GM23248 (cell line): ENCODE results near the gene TRIM54. TPM values are rescaled to one million over a fixed set of nuclear protein-coding genes. Genes with fewer than 3 reads are reported as not detected.

Source experiments
- DNase-seq: peaks from one replicate; pipeline ENCODE4 v3.0.0-alpha.2; 2015
- H2AFZ ChIP-seq: fragments of 200-600 bp; sonication (generic); 2 replicates; pipeline ENCODE4 v1.6.1; 2016; ENCODE audit warnings: antibody characterized with exemption
- H3F3A ChIP-seq: fragments of 200-600 bp; sonication (generic); 2 replicates; pipeline ENCODE4 v1.6.1; 2016; ENCODE audit warnings: mild to moderate bottlenecking, antibody characterized with exemption, mixed run types; ENCODE audit not compliant: insufficient read depth
- H3K27ac ChIP-seq: fragments of 200-600 bp; sonication (generic); 2 replicates; pipeline ENCODE4 v1.5.1; 2016; ENCODE audit warnings: mild to moderate bottlenecking
- H3K27me3 ChIP-seq: fragments of 200-600 bp; sonication (generic); replicated peaks from 2 replicates; pipeline ENCODE4 v1.6.1; 2016; ENCODE audit warnings: mild to moderate bottlenecking; ENCODE audit not compliant: insufficient read depth
- H3K36me3 ChIP-seq: fragments of 200-600 bp; sonication (generic); 2 replicates; pipeline ENCODE4 v1.6.1; 2016; ENCODE audit warnings: low read depth, mild to moderate bottlenecking
- H3K4me1 ChIP-seq: fragments of 200-600 bp; sonication (generic); 2 replicates; pipeline ENCODE4 v1.6.1; 2016; ENCODE audit warnings: mild to moderate bottlenecking; ENCODE audit not compliant: insufficient read depth
- H3K4me2 ChIP-seq: fragments of 200-600 bp; sonication (generic); one replicate; pipeline ENCODE4 v1.6.1; 2016; ENCODE audit warnings: mild to moderate bottlenecking; ENCODE audit not compliant: unreplicated experiment
- H3K4me3 ChIP-seq: fragments of 200-600 bp; sonication (generic); 2 replicates; pipeline ENCODE4 v1.5.1; 2016; ENCODE audit warnings: mild to moderate bottlenecking
- H3K79me2 ChIP-seq: fragments of 200-600 bp; sonication (generic); 2 replicates; pipeline ENCODE4 v1.6.1; 2016; ENCODE audit warnings: mild to moderate bottlenecking; ENCODE audit not compliant: insufficient read depth
- H3K9ac ChIP-seq: fragments of 200-600 bp; sonication (generic); 2 replicates; pipeline ENCODE4 v1.6.1; 2016; ENCODE audit warnings: mild to moderate bottlenecking
- H3K9me2 ChIP-seq: fragments of 200-600 bp; sonication (generic); 2 replicates; pipeline ENCODE4 v1.6.1; 2016; ENCODE audit warnings: mixed run types, mild to moderate bottlenecking, moderate library complexity; ENCODE audit not compliant: insufficient read depth
- H3K9me3 ChIP-seq: fragments of 200-600 bp; sonication (generic); one replicate; pipeline ENCODE4 v1.6.1; 2017; ENCODE audit warnings: low read depth
- H4K20me1 ChIP-seq: fragments of 200-600 bp; sonication (generic); 2 replicates; pipeline ENCODE4 v1.6.0; 2016; ENCODE audit not compliant: insufficient read depth
- EZH2 ChIP-seq: fragments of 200-600 bp; sonication (generic); IDR thresholded peaks from 2 replicates; pipeline ENCODE4 v1.6.1; 2018; ENCODE audit warnings: antibody characterized with exemption, mild to moderate bottlenecking; ENCODE audit not compliant: insufficient read depth, poor library complexity, severe bottlenecking
- EZH2phosphoT487 ChIP-seq: fragments of 200-600 bp; sonication (generic); IDR thresholded peaks from 2 replicates; pipeline ENCODE4 v1.6.1; 2018; ENCODE audit warnings: antibody characterized with exemption, moderate library complexity, mild to moderate bottlenecking, low read depth; ENCODE audit not compliant: insufficient read depth
- WGBS, 2 experiments: methylation state at CpG; one replicate each; pipeline ENCODE4 v1.1.6; 2015 to 2017; ENCODE audit warnings: low lambda C conversion rate in 2 of 2, low coverage in 1 of 2; ENCODE audit errors: missing lambda C conversion rate in 2 of 2; 5-methylcytosine and 5-hydroxymethylcytosine counted together
- in situ Hi-C: fragments of 300-500 bp; cut with MboI; formaldehyde crosslinking; loops from 2 replicates; pipeline ENCODE4 v1.15.0; 2020
- polyA plus RNA-seq: library from polyadenylated mRNA; unstranded; fragments of >200 nt; fragmentation: Nextera tagmentation; extraction: Ambion mirVana; gene quantifications from 2 replicates; pipeline ENCODE4 v1.2.1, GENCODE V29; 2016
- total RNA-seq: library from RNA; depleted of rRNA; stranded (reverse); fragments of >200 nt; shearing (Covaris generic); gene quantifications from 2 replicates; pipeline ENCODE4 v1.2.3, GENCODE V29; 2014

The TRIM54 gene
- total and polyA plus RNA-seq, 2 experiments from 2014 or later, result not detected

DNA sequence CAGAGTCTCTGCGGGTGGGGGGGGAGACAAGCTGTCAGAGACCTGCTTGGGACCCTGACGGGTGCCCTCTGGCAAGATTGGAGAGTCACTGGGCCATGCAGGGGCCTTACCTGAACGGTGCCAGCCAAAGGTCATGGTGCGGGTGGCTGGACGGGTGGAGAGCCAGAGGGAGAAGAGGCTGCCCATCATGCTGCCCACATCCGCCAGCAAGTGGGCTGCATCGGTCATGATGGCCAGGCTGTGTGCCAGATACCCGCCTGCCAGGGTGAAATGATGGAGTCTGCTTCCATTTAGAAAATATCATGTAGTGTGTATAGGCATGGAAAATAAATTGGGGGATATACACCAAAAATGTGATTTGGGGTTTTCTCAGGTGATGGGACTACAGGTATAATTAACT lies 24.2 kb upstream of the TRIM54 start:
- peaks cover 10% of the 10 kb centered on the region for H3K4me1 ChIP-seq
- no peak overlapping the region for H3K4me2 ChIP-seq
- no peak overlapping the region for H3K9ac ChIP-seq
- in situ Hi-C loops, result no loop called here
- peaks cover 37% of the 10 kb centered on the region for H3K27me3 ChIP-seq
- no peaks in the 10 kb centered on the region for H3K9me2 ChIP-seq
- H2AFZ ChIP-seq, result no peak overlapping the region
- no peak overlapping the region for H3K27ac ChIP-seq
- no peak for DNase-seq
- TF ChIP-seq EZH2 (no peak), EZH2phosphoT487 (no peak)
- peaks cover 7% of the 10 kb centered on the region; the same call in 1 of the 2 replicates for H3F3A ChIP-seq
- no peak overlapping the region for H3K4me3 ChIP-seq
- H3K36me3 ChIP-seq, result no peaks in the 10 kb centered on the region
- WGBS, 2 experiments, result 59 to 72% methylated on average over 7 to 8 of the region's 8 CpGs
- no peaks in the 10 kb centered on the region for H4K20me1 ChIP-seq
- no peaks in the 10 kb centered on the region for H3K79me2 ChIP-seq
- H3K9me3 ChIP-seq, result no peaks in the 10 kb centered on the region

DNA sequence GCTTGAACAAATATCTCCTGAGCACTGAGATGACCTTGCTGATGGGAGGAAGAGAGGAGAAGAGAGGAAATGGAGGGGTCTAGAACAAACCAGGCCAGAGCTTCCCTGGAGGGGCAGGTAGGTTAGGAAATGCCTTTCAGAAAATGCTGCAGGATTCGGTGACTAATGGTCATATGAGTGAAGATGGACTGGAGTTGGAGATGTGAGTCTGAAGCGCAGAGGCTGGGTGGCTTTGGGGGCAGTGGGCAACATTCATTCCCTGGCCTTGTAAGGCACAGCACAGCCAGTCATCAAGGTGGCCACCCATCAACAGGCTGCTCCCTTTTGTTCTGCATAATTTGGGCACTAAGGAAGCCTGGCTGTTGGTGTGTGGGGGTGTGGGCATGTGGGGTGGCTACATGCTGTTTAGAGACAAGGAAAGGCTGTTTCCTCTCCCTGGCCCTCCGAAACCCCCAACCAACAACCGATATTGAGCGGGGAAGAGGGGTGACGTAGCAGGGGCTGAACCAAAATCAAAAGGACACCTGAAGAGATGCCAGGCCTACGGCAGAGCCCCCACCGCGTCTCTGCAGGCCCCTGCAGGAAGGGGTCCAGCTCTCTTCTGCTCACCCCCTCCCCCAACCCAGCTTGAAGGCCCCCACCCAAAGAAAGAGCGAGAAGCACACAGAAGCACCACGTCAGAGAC lies 20.8 kb upstream of the TRIM54 start:
- no peaks in the 10 kb centered on the region for H3K79me2 ChIP-seq
- H2AFZ ChIP-seq, result no peak overlapping the region
- DNase-seq, result no peak
- H3K4me2 ChIP-seq, result no peak overlapping the region
- no peaks in the 10 kb centered on the region for H3K9me3 ChIP-seq
- peaks cover 70% of the 10 kb centered on the region for H3K27me3 ChIP-seq
- no peaks in the 10 kb centered on the region for H3K4me1 ChIP-seq
- no peak overlapping the region for H3K4me3 ChIP-seq
- no peaks in the 10 kb centered on the region for H3F3A ChIP-seq
- 28 to 30% methylated on average over 11 of the region's 11 CpGs for WGBS, 2 experiments
- TF ChIP-seq EZH2phosphoT487 (no peak), EZH2 (peak; percentile 90)
- H3K9me2 ChIP-seq, result no peaks in the 10 kb centered on the region
- no peak overlapping the region for H3K9ac ChIP-seq
- no peaks in the 10 kb centered on the region for H3K36me3 ChIP-seq
- no peak overlapping the region for H3K27ac ChIP-seq
- H4K20me1 ChIP-seq, result no peaks in the 10 kb centered on the region
- in situ Hi-C loops, result no loop called here

DNA sequence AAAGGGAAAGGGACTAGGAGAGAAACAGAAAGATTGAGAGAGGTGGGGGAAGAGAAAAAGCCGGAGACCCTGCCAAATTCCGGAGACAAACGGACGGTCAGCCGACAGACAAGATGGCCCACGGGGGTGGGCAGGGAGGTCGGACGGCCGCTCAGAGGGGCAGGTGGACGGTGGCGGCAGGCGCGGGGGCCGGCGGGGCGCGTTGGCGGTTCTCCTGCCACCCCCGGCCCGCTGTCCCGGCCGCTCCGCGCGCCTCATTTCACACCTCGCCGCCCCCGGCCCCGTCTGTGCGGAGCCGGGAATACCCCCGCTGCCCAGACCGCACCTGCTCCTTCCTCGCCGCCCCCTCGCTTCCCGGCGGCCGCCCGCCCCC lies 20.3 kb upstream of the TRIM54 start:
- no peaks in the 10 kb centered on the region for H3K4me1 ChIP-seq
- no peaks in the 10 kb centered on the region for H3K79me2 ChIP-seq
- no peaks in the 10 kb centered on the region for H3K9me2 ChIP-seq
- H3K36me3 ChIP-seq, result no peaks in the 10 kb centered on the region
- WGBS, 2 experiments, result 2 to 5% methylated on average over 7 to 10 of the region's 40 CpGs
- in situ Hi-C loops, result no loop called here
- TF ChIP-seq EZH2phosphoT487 (no peak), EZH2 (no peak)
- H3F3A ChIP-seq, result no peaks in the 10 kb centered on the region
- no peak overlapping the region for H3K9ac ChIP-seq
- H3K4me2 ChIP-seq, result no peak overlapping the region
- peaks cover 72% of the 10 kb centered on the region for H3K27me3 ChIP-seq
- H3K4me3 ChIP-seq, result no peak overlapping the region
- H4K20me1 ChIP-seq, result no peaks in the 10 kb centered on the region
- no peak overlapping the region for H2AFZ ChIP-seq
- no peak for DNase-seq
- H3K27ac ChIP-seq, result no peak overlapping the region
- no peaks in the 10 kb centered on the region for H3K9me3 ChIP-seq

DNA sequence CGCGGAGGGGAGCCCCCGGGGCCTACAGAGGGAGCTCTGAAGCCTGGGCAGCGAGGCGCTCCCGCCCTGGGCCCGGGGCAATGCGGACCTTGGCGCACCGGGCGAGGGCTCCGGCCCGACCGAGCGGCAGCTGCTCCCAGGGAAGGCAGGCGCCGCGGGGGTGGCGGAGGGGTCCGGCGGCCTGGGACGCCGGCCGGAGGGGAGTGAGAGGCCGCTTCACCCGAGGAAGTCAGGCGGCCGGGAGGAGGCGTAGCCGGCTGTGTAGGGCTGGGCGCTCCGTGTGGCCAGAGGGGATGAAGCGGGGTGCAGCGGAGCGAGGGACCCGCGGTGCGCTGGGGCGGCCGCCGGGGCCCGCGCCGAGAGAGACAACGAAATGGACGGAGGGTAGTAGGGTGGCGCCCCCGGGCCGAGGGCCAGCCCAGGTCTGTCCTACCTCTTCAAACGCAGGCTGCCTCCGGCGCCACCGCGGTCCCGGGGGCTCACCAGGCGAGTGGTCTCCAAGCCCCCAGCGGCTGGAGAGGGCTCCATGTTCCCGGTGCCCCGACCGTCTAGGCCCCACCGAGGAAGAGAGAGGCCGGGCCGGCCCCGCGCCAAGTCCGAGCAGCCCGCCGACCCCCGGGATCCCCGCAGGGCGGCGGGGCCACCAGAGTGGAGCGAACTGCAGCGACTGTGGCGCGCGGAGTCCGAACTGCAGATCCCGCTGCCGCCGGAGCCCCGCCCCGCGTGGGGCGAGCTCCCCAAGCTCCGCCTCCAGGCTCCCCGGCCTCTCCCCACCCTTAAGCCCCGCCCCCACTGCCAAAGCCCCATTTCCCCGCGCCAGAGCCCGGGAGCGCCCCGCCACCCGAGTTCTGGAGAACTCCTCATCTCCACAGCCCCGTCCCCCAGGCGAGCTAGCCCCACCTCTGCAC lies 19.6 kb upstream of the TRIM54 start, which contains the start of gene SLC30A3:
Gene SLC30A3 (minus strand): TSS at position 669 of the 908 bp plus-strand sequence. CDS start 141 bp downstream, at position 528.
- H3K4me3 ChIP-seq, result peak within 1 kb of the TSS; percentile 31
- peak; percentile 69 for DNase-seq
- in situ Hi-C loops, result no loop called here

More for the DNA sequence above, 19.6 kb upstream of the TRIM54 start, which contains the start of gene SLC30A3:
- Histone ChIP-seq H3K9me2 (no peaks in the 10 kb centered on the region), H3K79me2 (no peaks in the 10 kb centered on the region), H3K9me3 (no peaks in the 10 kb centered on the region), H3K27ac (no peak within 1 kb of the TSS), H4K20me1 (no peaks in the 10 kb centered on the region), H3K4me2 (peak within 1 kb of the TSS; percentile 39), H2AFZ (peak within 1 kb of the TSS; percentile 47), H3K36me3 (no peaks in the 10 kb centered on the region), H3K9ac (no peak within 1 kb of the TSS), H3K4me1 (no peaks in the 10 kb centered on the region), H3F3A (no peaks in the 10 kb centered on the region), H3K27me3 (peaks cover 72% of the 10 kb centered on the region)
- WGBS, 2 experiments, result 3 to 4% methylated on average over 41 to 80 of the region's 96 CpGs
- TF ChIP-seq EZH2phosphoT487, result peak; percentile 84; the same call in 1 of the 2 replicates
- peak; percentile 46 for TF ChIP-seq EZH2
